ENCODE results near the gene DAZAP1. TPM values are rescaled to one million over a fixed set of nuclear protein-coding genes. Genes with fewer than 3 reads are reported as not detected.

Gene DAZAP1
- total RNA-seq, 1 donor from 2014 or later = 15.8 TPM

DNA sequence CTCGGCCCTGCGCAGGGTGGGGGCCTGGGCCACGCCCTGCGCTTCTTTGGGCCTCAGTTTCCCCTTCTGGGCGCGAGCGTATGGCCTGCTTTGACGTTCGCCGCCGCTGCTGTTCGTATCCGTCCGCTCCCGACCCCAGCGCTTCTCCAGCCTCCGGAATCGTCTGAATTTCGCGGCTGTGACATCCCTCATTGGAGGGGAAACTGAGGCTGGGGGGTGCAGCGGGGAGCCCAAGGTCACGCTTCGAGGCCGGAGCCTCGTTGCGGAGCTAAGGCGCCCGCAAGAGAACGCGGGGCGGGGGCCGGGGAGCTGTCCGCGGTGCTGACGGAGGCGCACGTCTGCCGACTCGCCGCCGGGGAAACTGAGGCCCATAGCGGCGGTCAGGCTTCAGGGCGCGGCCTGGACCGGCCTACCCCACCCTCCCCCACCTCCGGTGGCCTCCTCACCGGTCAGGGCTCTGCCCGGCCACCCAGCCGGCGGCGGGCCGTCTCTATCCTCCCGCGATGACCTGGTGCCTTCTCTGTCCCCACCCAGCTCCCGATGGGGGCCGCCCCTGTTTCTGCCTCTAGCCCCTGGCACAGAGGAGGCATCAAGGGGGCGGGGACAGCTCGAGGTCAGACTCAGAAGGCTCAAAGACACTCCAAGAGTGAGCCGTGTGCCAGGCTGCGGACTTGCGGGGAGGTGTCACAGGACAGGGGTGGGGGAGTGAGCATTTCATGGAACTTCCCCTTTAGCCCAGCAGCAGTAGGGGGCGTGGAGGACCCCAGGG lies 39.5 kb downstream of the DAZAP1 start:
- H3K27me3 ChIP-seq = peaks cover 48% of the 10 kb centered on the region
- H3K9me3 ChIP-seq = no peaks in the 10 kb centered on the region
- no peak overlapping the region for H3K27ac ChIP-seq
- no peak for DNase-seq (ENCODE audit: low spot score in 2 of 2)
- H3K4me1 ChIP-seq = peaks cover 11 to 14% of the 10 kb centered on the region in 2 donors
- peak overlapping the region; percentile 33 to 39 for H3K4me3 ChIP-seq
- H3K36me3 ChIP-seq = peaks cover 0 to 10% of the 10 kb centered on the region in 2 donors
- TF ChIP-seq CTCF (IDR thresholded peaks at IDR 0.05) = no peak
- intact Hi-C loops (cut with DNase I) = no loop called here

- intact Hi-C loops (cut with DNase I) = no loop called here
- no peak for DNase-seq (ENCODE audit: low spot score in 2 of 2)
- H3K4me3 ChIP-seq = no peak overlapping the region
- no peaks in the 10 kb centered on the region for H3K9me3 ChIP-seq
- TF ChIP-seq CTCF (IDR thresholded peaks at IDR 0.05) = no peak
- H3K36me3 ChIP-seq = peaks cover 0 to 4% of the 10 kb centered on the region in 2 donors
- H3K4me1 ChIP-seq = peaks cover 11 to 14% of the 10 kb centered on the region in 2 donors
- H3K27ac ChIP-seq = no peak overlapping the region
- H3K27me3 ChIP-seq = peaks cover 48% of the 10 kb centered on the region
Measured at GRCh38 chr19:1447504-1447903, 40.1 kb downstream of the DAZAP1 start.

GRCh38 chr19:1447944-1448343 lies 40.6 kb downstream of the DAZAP1 start:
- Histone ChIP-seq H3K4me1 (peaks cover 15 to 18% of the 10 kb centered on the region in 2 donors), H3K9me3 (no peaks in the 10 kb centered on the region), H3K27me3 (peaks cover 48% of the 10 kb centered on the region), H3K36me3 (no peaks in the 10 kb centered on the region), H3K27ac (no peak overlapping the region), H3K4me3 (no peak overlapping the region)
- DNase-seq (ENCODE audit: low spot score in 2 of 2) = no peak
- TF ChIP-seq CTCF (IDR thresholded peaks at IDR 0.05) = no peak
- intact Hi-C loops (cut with DNase I) = no loop called here

- no peaks in the 10 kb centered on the region for H3K36me3 ChIP-seq
- H3K9me3 ChIP-seq = no peaks in the 10 kb centered on the region
- DNase-seq (ENCODE audit: low spot score in 2 of 2) = no peak
- H3K27me3 ChIP-seq = peaks cover 48% of the 10 kb centered on the region
- H3K4me3 ChIP-seq = no peak within 1 kb of the TSS
- no peak for TF ChIP-seq CTCF (IDR thresholded peaks at IDR 0.05)
- peaks cover 22 to 28% of the 10 kb centered on the region in 2 donors for H3K4me1 ChIP-seq
- intact Hi-C loops (cut with DNase I) = no loop called here
- no peak within 1 kb of the TSS for H3K27ac ChIP-seq
Measured at GRCh38 chr19:1449467-1450442, 42.4 kb downstream of the DAZAP1 start, which contains the start of gene APC2. TSS of gene APC2 (plus strand) at chr19:1450121. CDS start at chr19:1453002, 2,881 bp downstream.

DNA sequence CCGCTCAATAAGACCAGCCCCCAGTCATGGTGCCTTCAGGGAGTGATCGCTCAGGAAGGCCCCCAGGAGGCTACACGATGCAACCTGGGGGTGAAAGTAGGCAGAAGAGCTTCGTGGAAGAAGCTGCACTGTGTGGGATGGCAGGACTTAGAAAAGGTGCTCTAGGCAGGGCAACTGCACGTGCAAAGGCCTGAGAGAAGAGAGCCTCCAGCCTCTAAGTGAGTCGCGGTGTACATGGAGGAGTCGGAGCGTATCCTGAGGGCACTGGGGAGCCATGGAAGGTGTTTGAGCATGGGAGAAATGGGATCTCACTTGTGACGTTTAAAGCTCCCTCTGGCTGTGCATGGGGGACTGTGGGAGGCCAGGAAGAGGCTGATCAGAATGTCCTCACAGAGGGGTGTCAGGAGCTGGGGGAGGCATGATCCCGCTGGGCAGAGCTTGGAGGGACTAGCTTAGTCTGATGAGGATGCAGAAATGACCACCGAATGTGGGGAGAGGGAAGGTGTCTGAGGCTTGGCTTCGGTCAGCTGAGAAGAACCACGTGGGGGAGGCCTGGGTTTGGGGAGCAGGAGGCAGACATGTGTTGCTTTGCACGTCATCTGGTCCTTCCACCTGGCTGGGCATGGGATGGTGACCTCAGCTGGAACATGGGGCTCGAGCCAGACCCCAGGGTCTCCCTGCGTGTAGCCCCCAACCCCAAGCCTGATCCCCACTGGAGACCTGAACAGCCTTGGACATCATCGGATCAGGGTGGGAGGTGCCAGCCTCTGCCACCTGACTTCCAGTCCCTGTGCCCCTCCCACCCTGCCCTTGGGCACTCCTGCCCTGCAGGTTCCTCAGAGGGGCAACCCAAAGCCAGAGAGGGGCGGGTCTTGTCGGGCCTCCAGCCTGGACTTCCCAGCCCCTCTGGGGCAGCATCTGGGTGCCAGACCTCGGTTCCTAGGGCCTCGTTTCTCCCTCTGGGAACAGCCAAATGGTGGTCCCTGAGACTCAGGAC lies 43.6 kb downstream of the DAZAP1 start:
- no peak for TF ChIP-seq CTCF (IDR thresholded peaks at IDR 0.05)
- Histone ChIP-seq H3K4me3 (no peak overlapping the region), H3K9me3 (no peaks in the 10 kb centered on the region), H3K4me1 (peaks cover 17 to 18% of the 10 kb centered on the region in 2 donors), H3K27ac (no peak overlapping the region), H3K36me3 (no peaks in the 10 kb centered on the region), H3K27me3 (peaks cover 50% of the 10 kb centered on the region)
- intact Hi-C loops (cut with DNase I) = no loop called here
- no peak for DNase-seq (ENCODE audit: low spot score in 2 of 2)

Measured in ascending aorta (tissue), 2 donors.